ENCODE data around the gene UBN1.

Gene UBN1

GRCh38 chr16:4820652-4821051 is 26.6 kb upstream of the UBN1 start:
- Histone ChIP-seq H3K27me3 (ENCODE audit: control insufficient read depth in 5 of 5, insufficient read depth in 4 of 5, low read length in 5 of 5) (no peaks in the 10 kb centered on the region), H3K4me1 (ENCODE audit: control insufficient read depth in 5 of 5, insufficient read depth in 5 of 5, low read length in 5 of 5) (no peaks in the 10 kb centered on the region), H3K9me3 (ENCODE audit: control insufficient read depth in 5 of 5, low read length in 5 of 5) (no peaks in the 10 kb centered on the region), H3K27ac (ENCODE audit: low read depth, low read length) (no peak overlapping the region), H3K4me3 (ENCODE audit: low read depth in 1 of 5, low read length in 5 of 5) (no peak overlapping the region), H3K36me3 (ENCODE audit: control insufficient read depth in 5 of 5, insufficient read depth in 5 of 5, low read length in 5 of 5) (peaks cover 13 to 89% (median 76%) of the 10 kb centered on the region in 5 donors), H3K9ac (ENCODE audit: low read length in 5 of 5) (peak overlapping the region in 1 of 5 donors; percentile 9)

- Histone ChIP-seq H3K27ac (ENCODE audit: low read depth, low read length) (no peak overlapping the region), H3K4me1 (ENCODE audit: control insufficient read depth in 5 of 5, insufficient read depth in 5 of 5, low read length in 5 of 5) (no peaks in the 10 kb centered on the region), H3K9me3 (ENCODE audit: control insufficient read depth in 5 of 5, low read length in 5 of 5) (no peaks in the 10 kb centered on the region), H3K27me3 (ENCODE audit: control insufficient read depth in 5 of 5, insufficient read depth in 4 of 5, low read length in 5 of 5) (no peaks in the 10 kb centered on the region), H3K36me3 (ENCODE audit: control insufficient read depth in 5 of 5, insufficient read depth in 5 of 5, low read length in 5 of 5) (peaks cover 13 to 90% (median 78%) of the 10 kb centered on the region in 5 donors), H3K9ac (ENCODE audit: low read length in 5 of 5) (no peak overlapping the region), H3K4me3 (ENCODE audit: low read depth in 1 of 5, low read length in 5 of 5) (no peak overlapping the region)
These were observed 22.1 kb upstream of the UBN1 start for GRCh38 chr16:4825196-4825595.

GRCh38 chr16:4826526-4826925 is 20.8 kb upstream of the UBN1 start:
- no peak overlapping the region for H3K27ac ChIP-seq (ENCODE audit: low read depth, low read length)
- no peaks in the 10 kb centered on the region for H3K27me3 ChIP-seq (ENCODE audit: control insufficient read depth in 5 of 5, insufficient read depth in 4 of 5, low read length in 5 of 5)
- H3K36me3 ChIP-seq (ENCODE audit: control insufficient read depth in 5 of 5, insufficient read depth in 5 of 5, low read length in 5 of 5) = peaks cover 8 to 90% (median 79%) of the 10 kb centered on the region in 5 donors
- no peak overlapping the region for H3K4me3 ChIP-seq (ENCODE audit: low read depth in 1 of 5, low read length in 5 of 5)
- no peaks in the 10 kb centered on the region for H3K4me1 ChIP-seq (ENCODE audit: control insufficient read depth in 5 of 5, insufficient read depth in 5 of 5, low read length in 5 of 5)
- no peak overlapping the region for H3K9ac ChIP-seq (ENCODE audit: low read length in 5 of 5)
- no peaks in the 10 kb centered on the region for H3K9me3 ChIP-seq (ENCODE audit: control insufficient read depth in 5 of 5, low read length in 5 of 5)

- Histone ChIP-seq H3K9ac (ENCODE audit: low read length in 5 of 5) (no peak overlapping the region), H3K36me3 (ENCODE audit: control insufficient read depth in 5 of 5, insufficient read depth in 5 of 5, low read length in 5 of 5) (peaks cover 7 to 90% (median 80%) of the 10 kb centered on the region in 5 donors), H3K4me1 (ENCODE audit: control insufficient read depth in 5 of 5, insufficient read depth in 5 of 5, low read length in 5 of 5) (no peaks in the 10 kb centered on the region), H3K9me3 (ENCODE audit: control insufficient read depth in 5 of 5, low read length in 5 of 5) (no peaks in the 10 kb centered on the region), H3K27me3 (ENCODE audit: control insufficient read depth in 5 of 5, insufficient read depth in 4 of 5, low read length in 5 of 5) (no peaks in the 10 kb centered on the region), H3K27ac (ENCODE audit: low read depth, low read length) (no peak overlapping the region), H3K4me3 (ENCODE audit: low read depth in 1 of 5, low read length in 5 of 5) (no peak overlapping the region)
These were observed 20.3 kb upstream of the UBN1 start for GRCh38 chr16:4826980-4827379.

GRCh38 chr16:4828567-4829321 is 18.5 kb upstream of the UBN1 start:
- H3K9me3 ChIP-seq (ENCODE audit: control insufficient read depth in 5 of 5, low read length in 5 of 5) = no peaks in the 10 kb centered on the region
- no peak overlapping the region for H3K27ac ChIP-seq (ENCODE audit: low read depth, low read length)
- no peak overlapping the region for H3K4me3 ChIP-seq (ENCODE audit: low read depth in 1 of 5, low read length in 5 of 5)
- no peaks in the 10 kb centered on the region for H3K27me3 ChIP-seq (ENCODE audit: control insufficient read depth in 5 of 5, insufficient read depth in 4 of 5, low read length in 5 of 5)
- peaks cover 0 to under 1% (median 0%) of the 10 kb centered on the region in 5 donors for H3K4me1 ChIP-seq (ENCODE audit: control insufficient read depth in 5 of 5, insufficient read depth in 5 of 5, low read length in 5 of 5)
- peaks cover 11 to 87% (median 80%) of the 10 kb centered on the region in 5 donors for H3K36me3 ChIP-seq (ENCODE audit: control insufficient read depth in 5 of 5, insufficient read depth in 5 of 5, low read length in 5 of 5)
- H3K9ac ChIP-seq (ENCODE audit: low read length in 5 of 5) = no peak overlapping the region

GRCh38 chr16:4830408-4830807 is 16.9 kb upstream of the UBN1 start:
- H3K27ac ChIP-seq (ENCODE audit: low read depth, low read length) = no peak overlapping the region
- no peak overlapping the region for H3K4me3 ChIP-seq (ENCODE audit: low read depth in 1 of 5, low read length in 5 of 5)
- H3K27me3 ChIP-seq (ENCODE audit: control insufficient read depth in 5 of 5, insufficient read depth in 4 of 5, low read length in 5 of 5) = no peaks in the 10 kb centered on the region
- H3K4me1 ChIP-seq (ENCODE audit: control insufficient read depth in 5 of 5, insufficient read depth in 5 of 5, low read length in 5 of 5) = peaks cover 0 to 4% (median 0%) of the 10 kb centered on the region in 5 donors
- H3K9me3 ChIP-seq (ENCODE audit: control insufficient read depth in 5 of 5, low read length in 5 of 5) = no peaks in the 10 kb centered on the region
- peaks cover 11 to 84% (median 70%) of the 10 kb centered on the region in 5 donors for H3K36me3 ChIP-seq (ENCODE audit: control insufficient read depth in 5 of 5, insufficient read depth in 5 of 5, low read length in 5 of 5)
- H3K9ac ChIP-seq (ENCODE audit: low read length in 5 of 5) = no peak overlapping the region

- Histone ChIP-seq H3K36me3 (ENCODE audit: control insufficient read depth in 5 of 5, insufficient read depth in 5 of 5, low read length in 5 of 5) (peaks cover 11 to 86% (median 68%) of the 10 kb centered on the region in 5 donors), H3K4me3 (ENCODE audit: low read depth in 1 of 5, low read length in 5 of 5) (no peak overlapping the region), H3K27me3 (ENCODE audit: control insufficient read depth in 5 of 5, insufficient read depth in 4 of 5, low read length in 5 of 5) (no peaks in the 10 kb centered on the region), H3K4me1 (ENCODE audit: control insufficient read depth in 5 of 5, insufficient read depth in 5 of 5, low read length in 5 of 5) (peaks cover 0 to 4% (median 0%) of the 10 kb centered on the region in 5 donors), H3K9me3 (ENCODE audit: control insufficient read depth in 5 of 5, low read length in 5 of 5) (no peaks in the 10 kb centered on the region), H3K27ac (ENCODE audit: low read depth, low read length) (no peak overlapping the region), H3K9ac (ENCODE audit: low read length in 5 of 5) (no peak overlapping the region)
These were observed 15.7 kb upstream of the UBN1 start for GRCh38 chr16:4831616-4832015.

GRCh38 chr16:4832698-4833343 is 14.5 kb upstream of the UBN1 start:
- peaks cover 11 to 88% (median 66%) of the 10 kb centered on the region in 5 donors for H3K36me3 ChIP-seq (ENCODE audit: control insufficient read depth in 5 of 5, insufficient read depth in 5 of 5, low read length in 5 of 5)
- H3K4me3 ChIP-seq (ENCODE audit: low read depth in 1 of 5, low read length in 5 of 5) = no peak overlapping the region
- H3K9me3 ChIP-seq (ENCODE audit: control insufficient read depth in 5 of 5, low read length in 5 of 5) = no peaks in the 10 kb centered on the region
- no peak overlapping the region for H3K27ac ChIP-seq (ENCODE audit: low read depth, low read length)
- H3K4me1 ChIP-seq (ENCODE audit: control insufficient read depth in 5 of 5, insufficient read depth in 5 of 5, low read length in 5 of 5) = peaks cover 0 to 4% (median 0%) of the 10 kb centered on the region in 5 donors
- H3K9ac ChIP-seq (ENCODE audit: low read length in 5 of 5) = no peak overlapping the region
- H3K27me3 ChIP-seq (ENCODE audit: control insufficient read depth in 5 of 5, insufficient read depth in 4 of 5, low read length in 5 of 5) = no peaks in the 10 kb centered on the region

- no peaks in the 10 kb centered on the region for H3K9me3 ChIP-seq (ENCODE audit: control insufficient read depth in 5 of 5, low read length in 5 of 5)
These were observed 13.7 kb upstream of the UBN1 start for GRCh38 chr16:4833584-4833983.

GRCh38 chr16:4836727-4837126 is 10.6 kb upstream of the UBN1 start:
- Histone ChIP-seq H3K9ac (ENCODE audit: low read length in 5 of 5) (no peak overlapping the region), H3K27me3 (ENCODE audit: control insufficient read depth in 5 of 5, insufficient read depth in 4 of 5, low read length in 5 of 5) (no peaks in the 10 kb centered on the region), H3K4me3 (ENCODE audit: low read depth in 1 of 5, low read length in 5 of 5) (no peak overlapping the region), H3K36me3 (ENCODE audit: control insufficient read depth in 5 of 5, insufficient read depth in 5 of 5, low read length in 5 of 5) (peaks cover 29 to 89% (median 66%) of the 10 kb centered on the region in 5 donors), H3K27ac (ENCODE audit: low read depth, low read length) (no peak overlapping the region), H3K9me3 (ENCODE audit: control insufficient read depth in 5 of 5, low read length in 5 of 5) (no peaks in the 10 kb centered on the region), H3K4me1 (ENCODE audit: control insufficient read depth in 5 of 5, insufficient read depth in 5 of 5, low read length in 5 of 5) (peaks cover 0 to 4% (median 0%) of the 10 kb centered on the region in 5 donors)

More at GRCh38 chr16:4833584-4833983, 13.7 kb upstream of the UBN1 start:
- H3K36me3 ChIP-seq (ENCODE audit: control insufficient read depth in 5 of 5, insufficient read depth in 5 of 5, low read length in 5 of 5) = peaks cover 11 to 89% (median 66%) of the 10 kb centered on the region in 5 donors
- H3K4me1 ChIP-seq (ENCODE audit: control insufficient read depth in 5 of 5, insufficient read depth in 5 of 5, low read length in 5 of 5) = peaks cover 0 to 4% (median 0%) of the 10 kb centered on the region in 5 donors
- no peak overlapping the region for H3K9ac ChIP-seq (ENCODE audit: low read length in 5 of 5)
- H3K27ac ChIP-seq (ENCODE audit: low read depth, low read length) = no peak overlapping the region
- H3K4me3 ChIP-seq (ENCODE audit: low read depth in 1 of 5, low read length in 5 of 5) = no peak overlapping the region
- no peaks in the 10 kb centered on the region for H3K27me3 ChIP-seq (ENCODE audit: control insufficient read depth in 5 of 5, insufficient read depth in 4 of 5, low read length in 5 of 5)
